Measurements from ENCODE around the gene TUSC2. TPM values are rescaled to one million over a fixed set of nuclear protein-coding genes. Genes with fewer than 3 reads are reported as not detected.
A peak's percentile ranks its signal among the peaks of the same experiment; 100 is the strongest.

The TUSC2 gene
- total and polyA plus RNA-seq, 2 of the 13 experiments (the other 11 are each of a cell fraction or from before 2014, with no cell fraction given), result 36.7 to 39.1 TPM

DNA sequence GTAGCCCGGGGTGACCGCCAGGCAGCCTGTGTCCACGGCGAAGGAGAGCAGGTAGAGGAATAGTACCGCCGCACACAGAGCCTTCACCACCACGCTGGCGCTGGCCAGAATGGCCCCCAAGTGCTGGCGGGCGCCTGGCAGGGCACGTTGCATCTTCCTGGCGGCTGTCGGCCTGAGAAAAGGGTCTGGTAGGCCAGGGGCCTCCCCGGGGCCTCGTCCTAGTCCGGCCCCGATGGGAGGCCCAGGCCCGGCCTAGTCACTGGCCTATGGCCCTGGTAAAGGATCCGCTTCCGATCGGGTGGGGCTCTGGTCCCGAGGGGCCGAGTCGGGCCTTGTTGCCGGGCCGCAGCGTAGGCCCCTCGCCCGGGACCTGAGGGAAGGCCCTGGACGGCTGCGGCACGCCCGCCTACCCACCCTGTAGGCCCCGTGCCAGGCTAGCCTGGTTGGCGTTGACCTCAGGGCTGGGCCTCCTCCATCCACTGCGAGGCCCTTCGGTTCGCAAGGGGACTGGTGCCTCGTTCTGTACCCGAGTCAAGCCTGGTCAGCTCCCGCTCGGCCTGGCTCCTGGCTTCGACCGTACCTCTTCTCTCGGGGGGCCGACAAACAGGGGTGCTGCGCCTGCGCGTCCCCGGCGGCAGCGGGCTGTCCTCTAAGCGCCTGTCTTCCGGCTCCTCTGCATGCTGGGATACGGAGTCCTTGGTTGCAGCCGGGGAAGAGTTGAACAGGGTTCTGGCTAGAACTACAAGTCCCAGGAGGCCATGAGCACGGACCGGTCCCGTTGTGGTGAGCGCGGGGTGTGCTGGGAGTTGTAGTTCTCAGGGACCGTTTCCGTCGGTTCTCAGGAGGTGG is 31.1 kb upstream of the TUSC2 start, which contains the start of gene TMEM115 (continued):
- TF ChIP-seq SP4 (CRISPR knock-in tag; IDR thresholded peaks at IDR 0.05), result peak; percentile 77
- TF ChIP-seq SP1 (IDR thresholded peaks at IDR 0.05), result no peak
- no peak for TF ChIP-seq SP1 (CRISPR knock-in tag; IDR thresholded peaks at IDR 0.05)
- TF ChIP-seq, protein P1, sequence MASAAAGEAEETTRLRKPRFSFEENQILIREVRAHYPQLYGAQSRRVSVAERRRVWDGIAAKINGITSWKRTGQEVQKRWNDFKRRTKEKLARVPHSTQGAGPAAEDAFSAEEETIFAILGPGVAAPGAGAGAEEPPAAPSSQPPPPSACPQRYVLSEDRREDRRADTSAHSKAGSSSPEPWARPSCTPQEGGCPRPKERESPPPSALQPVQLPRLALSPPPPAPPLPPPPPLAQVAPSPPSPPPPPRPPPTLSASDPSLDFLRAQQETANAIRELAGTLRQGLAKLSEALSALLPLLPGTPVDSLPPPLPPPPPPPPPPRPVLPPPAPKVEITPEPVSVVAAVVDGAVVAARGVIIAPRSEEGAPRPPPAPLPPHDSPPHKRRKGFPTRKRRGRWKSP (CRISPR knock-in tag; IDR thresholded peaks at IDR 0.05), result 0 out of 2 replicates have a peak, but pooled peaks have one; percentile 82
- peak; percentile 89; the same call in 1 of the 2 replicates for TF ChIP-seq GLI4 (CRISPR knock-in tag; IDR thresholded peaks at IDR 0.05; ENCODE audit: borderline replicate concordance)
- TF ChIP-seq FOXA1 (IDR thresholded peaks at IDR 0.05), result no peak
- TF ChIP-seq FOXA1 (CRISPR knock-in tag; IDR thresholded peaks at IDR 0.05), result no peak
- peak; percentile 85 for TF ChIP-seq ZBTB7B (CRISPR knock-in tag; IDR thresholded peaks at IDR 0.05)
- TF ChIP-seq, protein P2, sequence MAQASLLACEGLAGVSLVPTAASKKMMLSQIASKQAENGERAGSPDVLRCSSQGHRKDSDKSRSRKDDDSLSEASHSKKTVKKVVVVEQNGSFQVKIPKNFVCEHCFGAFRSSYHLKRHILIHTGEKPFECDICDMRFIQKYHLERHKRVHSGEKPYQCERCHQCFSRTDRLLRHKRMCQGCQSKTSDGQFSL (CRISPR knock-in tag; IDR thresholded peaks at IDR 0.05), result no peak
- peak; percentile 87 for TF ChIP-seq ZBTB38 (CRISPR knock-in tag; IDR thresholded peaks at IDR 0.05)
- no peak; the same call in 1 of the 2 replicates for TF ChIP-seq TMF1 (CRISPR knock-in tag; IDR thresholded peaks at IDR 0.05; ENCODE audit: low read depth)
- TF ChIP-seq JUND (CRISPR knock-in tag; IDR thresholded peaks at IDR 0.05), result no peak
- TF ChIP-seq PHF8 (CRISPR knock-in tag; IDR thresholded peaks at IDR 0.05), result peak; percentile 99
- TF ChIP-seq HDAC1 (CRISPR knock-in tag; IDR thresholded peaks at IDR 0.05), result peak; percentile 67
- TF ChIP-seq ZNF672 (CRISPR knock-in tag; IDR thresholded peaks at IDR 0.05), result no peak
- no peak for TF ChIP-seq ZNF737 (CRISPR knock-in tag; IDR thresholded peaks at IDR 0.05; ENCODE audit: borderline replicate concordance)
- TF ChIP-seq ZNF17 (CRISPR knock-in tag; IDR thresholded peaks at IDR 0.05), result no peak
- TF ChIP-seq ZNF569 (CRISPR knock-in tag; IDR thresholded peaks at IDR 0.05; ENCODE audit: borderline replicate concordance), result 0 out of 2 replicates have a peak, but pooled peaks have one; percentile 71
- no peak for TF ChIP-seq EZH2 (conservative IDR thresholded peaks at IDR 0.05; ENCODE audit: low read depth, low read length)
- TF ChIP-seq, protein P3, sequence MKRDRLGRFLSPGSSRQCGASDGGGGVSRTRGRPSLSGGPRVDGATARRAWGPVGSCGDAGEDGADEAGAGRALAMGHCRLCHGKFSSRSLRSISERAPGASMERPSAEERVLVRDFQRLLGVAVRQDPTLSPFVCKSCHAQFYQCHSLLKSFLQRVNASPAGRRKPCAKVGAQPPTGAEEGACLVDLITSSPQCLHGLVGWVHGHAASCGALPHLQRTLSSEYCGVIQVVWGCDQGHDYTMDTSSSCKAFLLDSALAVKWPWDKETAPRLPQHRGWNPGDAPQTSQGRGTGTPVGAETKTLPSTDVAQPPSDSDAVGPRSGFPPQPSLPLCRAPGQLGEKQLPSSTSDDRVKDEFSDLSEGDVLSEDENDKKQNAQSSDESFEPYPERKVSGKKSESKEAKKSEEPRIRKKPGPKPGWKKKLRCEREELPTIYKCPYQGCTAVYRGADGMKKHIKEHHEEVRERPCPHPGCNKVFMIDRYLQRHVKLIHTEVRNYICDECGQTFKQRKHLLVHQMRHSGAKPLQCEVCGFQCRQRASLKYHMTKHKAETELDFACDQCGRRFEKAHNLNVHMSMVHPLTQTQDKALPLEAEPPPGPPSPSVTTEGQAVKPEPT (CRISPR knock-in tag; IDR thresholded peaks at IDR 0.05; ENCODE audit: low read depth), result peak; percentile 50

Measured in HepG2 (cell line).